Upper lobe of left lung (tissue), 4 donors: ENCODE results near the gene ADORA1.

Source experiments
- POLR2A ChIP-seq, 4 donors: fragments of 450-650 bp; IDR thresholded peaks; one replicate each; pipeline ENCODE4 v1.5.1; 2016 to 2017; ENCODE audit warnings: antibody characterized with exemption in 4 of 4, mild to moderate bottlenecking in 2 of 4
- TF ChIP-seq, protein P1 (sequence below), 6 experiments: fragments of 450-650 bp in 4 of 6; fragments of 200-600 bp in 2 of 6; sonication (generic) in 2 of 6; IDR thresholded peaks; one replicate each; pipeline ENCODE4 v1.5.1; 2016 to 2019; ENCODE audit warnings: antibody characterized with exemption in 6 of 6

DNA sequence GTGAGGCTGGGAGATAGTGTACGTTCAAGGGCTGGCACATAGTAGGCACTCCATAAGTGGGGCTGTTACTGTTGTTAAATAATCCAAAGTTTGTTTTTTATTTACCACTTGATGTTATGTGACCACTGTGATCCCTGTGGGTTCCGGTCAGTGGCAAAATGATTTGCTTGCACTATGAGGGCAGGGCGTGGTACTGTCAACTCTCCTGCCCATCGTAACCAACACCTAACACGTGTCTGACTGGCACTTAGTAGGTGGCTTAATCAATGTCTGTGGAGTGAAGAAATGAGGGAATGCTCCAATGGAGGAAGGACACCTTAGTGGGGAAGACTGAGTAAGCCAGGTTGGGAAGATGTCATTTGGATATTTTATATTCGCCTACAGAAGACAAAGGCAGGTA is 14.6 kb downstream of the ADORA1 start:
- no peak for TF ChIP-seq POLR2A (IDR thresholded peaks at IDR 0.05)
- TF ChIP-seq, protein P1, sequence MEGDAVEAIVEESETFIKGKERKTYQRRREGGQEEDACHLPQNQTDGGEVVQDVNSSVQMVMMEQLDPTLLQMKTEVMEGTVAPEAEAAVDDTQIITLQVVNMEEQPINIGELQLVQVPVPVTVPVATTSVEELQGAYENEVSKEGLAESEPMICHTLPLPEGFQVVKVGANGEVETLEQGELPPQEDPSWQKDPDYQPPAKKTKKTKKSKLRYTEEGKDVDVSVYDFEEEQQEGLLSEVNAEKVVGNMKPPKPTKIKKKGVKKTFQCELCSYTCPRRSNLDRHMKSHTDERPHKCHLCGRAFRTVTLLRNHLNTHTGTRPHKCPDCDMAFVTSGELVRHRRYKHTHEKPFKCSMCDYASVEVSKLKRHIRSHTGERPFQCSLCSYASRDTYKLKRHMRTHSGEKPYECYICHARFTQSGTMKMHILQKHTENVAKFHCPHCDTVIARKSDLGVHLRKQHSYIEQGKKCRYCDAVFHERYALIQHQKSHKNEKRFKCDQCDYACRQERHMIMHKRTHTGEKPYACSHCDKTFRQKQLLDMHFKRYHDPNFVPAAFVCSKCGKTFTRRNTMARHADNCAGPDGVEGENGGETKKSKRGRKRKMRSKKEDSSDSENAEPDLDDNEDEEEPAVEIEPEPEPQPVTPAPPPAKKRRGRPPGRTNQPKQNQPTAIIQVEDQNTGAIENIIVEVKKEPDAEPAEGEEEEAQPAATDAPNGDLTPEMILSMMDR (IDR thresholded peaks at IDR 0.05): no peak
